OCI-M1 (cell line): ENCODE measurements around the gene RASA4.
"Not testable (repeated sequence)": the region's sequence is repeated elsewhere in the genome, so short reads cannot be mapped to it uniquely, and the experiment has no call there.

Experiments
- DNase-seq: peaks from one replicate; lab custom pipeline; 2025; lab: John Stamatoyannopoulos, UW

The RASA4 gene

DNA sequence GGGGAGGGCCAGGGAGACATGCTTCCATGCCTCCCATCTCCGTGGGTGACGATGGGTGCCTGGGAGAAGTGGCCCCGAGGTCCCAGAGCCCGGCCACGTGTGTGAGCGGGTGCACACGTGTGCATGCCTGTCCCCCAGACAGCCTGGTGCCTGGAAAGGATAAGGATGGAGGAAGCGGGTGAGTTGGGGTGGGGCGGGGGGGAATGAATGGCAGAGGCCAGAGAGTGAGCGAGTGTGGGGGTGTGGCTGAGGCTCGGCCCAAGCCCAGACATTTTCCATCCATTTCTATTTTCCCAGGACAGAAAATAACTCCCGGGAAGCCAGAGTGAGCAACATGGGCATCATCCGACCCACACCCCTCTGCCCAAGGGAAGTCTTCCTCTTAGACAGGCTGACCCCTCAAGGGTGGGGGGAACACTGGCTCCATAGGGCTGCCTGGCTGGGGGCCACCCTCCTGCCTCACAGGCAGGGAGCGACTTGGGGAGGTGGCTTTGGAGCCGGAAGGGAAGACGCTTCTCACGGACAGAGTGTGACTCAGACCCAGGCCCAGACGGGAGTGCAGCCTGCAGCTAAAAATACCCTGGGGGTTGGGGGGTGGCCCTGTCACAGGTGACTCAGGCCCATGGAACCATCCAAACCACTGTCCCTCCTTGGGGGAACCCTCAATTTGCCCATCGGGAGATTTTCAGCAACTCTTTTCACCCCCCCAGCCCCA lies 12.0 kb downstream of the RASA4 start:
- not testable (repeated sequence) for DNase-seq

DNA sequence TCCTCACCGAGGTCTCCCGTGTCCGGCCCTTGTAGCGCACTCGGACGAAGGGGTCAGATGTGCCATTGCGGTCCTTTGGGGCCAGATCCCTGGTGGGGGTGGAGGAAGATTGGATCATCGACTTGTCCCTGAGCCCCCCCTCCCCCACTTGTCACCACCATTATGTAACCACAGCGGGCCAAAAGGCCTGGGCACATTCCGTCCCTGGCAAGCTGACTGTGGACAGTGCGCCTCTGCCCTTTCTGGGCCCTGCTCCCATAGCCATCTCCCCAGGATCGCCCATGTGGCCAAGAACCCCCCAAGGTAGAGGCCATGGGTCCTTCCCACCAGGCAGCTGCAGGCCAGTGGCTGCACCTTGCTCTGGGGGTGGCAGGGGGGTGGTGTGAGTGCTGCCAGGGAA lies 14.2 kb downstream of the RASA4 start:
- DNase-seq: not testable (repeated sequence)

DNA sequence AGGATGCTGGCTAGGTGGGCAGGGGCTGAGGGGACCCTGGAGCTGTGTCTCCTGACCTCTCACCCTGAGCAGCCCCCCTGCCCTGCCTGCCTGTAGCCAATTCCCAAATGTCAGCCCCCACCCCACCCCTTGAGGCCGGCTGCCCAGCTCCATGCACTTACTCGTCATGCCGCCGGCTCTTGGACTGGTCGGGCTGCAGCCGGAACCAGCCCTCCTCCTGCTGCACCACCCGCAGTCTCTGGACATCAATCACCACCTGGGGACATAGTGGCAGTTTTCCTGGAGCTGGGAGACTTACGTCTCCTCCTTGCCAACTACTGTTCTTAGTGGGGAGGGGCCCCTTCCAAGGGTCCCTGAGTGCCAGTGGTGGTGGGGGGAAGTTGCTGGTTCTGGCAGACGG lies 16.9 kb downstream of the RASA4 start:
- DNase-seq: not testable (repeated sequence)

DNA sequence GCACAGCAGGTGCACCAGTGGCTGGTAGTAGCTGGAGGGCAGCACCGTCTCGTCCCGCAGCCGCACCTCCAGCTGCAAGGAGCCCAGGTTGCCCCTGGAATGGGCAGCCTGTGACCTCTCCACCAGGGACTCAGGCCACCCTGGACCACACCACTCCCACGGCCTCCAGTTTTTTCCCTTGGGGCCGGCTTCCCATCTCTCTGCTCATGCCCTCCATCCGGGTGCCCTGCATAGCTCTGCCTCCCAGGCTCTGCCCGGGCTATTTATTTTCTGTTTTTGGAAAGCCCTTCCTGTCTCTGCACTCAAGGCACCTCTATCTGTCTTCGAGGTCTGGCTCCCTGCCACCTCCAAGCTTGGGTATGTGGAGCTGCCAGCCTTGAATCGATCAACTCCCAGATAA lies 20.5 kb downstream of the RASA4 start:
- DNase-seq: not testable (repeated sequence)

DNA sequence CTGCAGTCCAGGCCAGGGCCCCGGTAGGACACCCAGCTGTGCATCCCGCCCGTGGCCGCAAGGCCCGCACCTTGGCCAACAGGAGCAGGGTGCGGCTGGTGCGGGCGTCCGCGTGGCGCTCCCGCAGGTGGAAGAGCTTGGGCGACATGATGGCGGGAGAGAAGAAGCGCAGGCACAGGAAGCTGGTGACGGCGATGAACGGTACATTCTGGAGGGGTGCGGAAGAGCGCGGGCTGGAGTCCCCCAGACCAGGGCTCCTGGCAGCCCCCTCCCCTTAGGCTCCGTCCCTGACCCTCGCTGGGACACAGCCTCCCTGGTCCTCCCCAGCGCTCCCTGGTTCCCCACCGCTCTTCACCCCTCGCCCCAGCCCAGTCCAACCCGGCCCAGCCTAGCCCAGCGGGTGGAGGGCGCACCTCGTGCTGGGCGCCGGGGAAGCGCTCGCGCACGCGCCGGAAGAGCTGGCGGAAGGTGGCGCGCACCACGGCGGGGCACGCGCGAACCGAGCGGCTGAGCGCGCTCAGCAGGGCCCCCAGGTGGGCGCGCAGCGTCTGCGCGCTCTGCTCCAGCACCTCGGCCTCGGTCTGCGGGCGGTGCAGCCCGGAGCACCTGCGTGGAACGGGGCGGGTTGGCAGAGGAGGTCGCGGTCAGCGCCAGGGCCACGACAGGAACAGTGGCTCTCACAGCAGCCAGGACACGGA lies 22.8 kb downstream of the RASA4 start:
- not testable (repeated sequence) for DNase-seq

DNA sequence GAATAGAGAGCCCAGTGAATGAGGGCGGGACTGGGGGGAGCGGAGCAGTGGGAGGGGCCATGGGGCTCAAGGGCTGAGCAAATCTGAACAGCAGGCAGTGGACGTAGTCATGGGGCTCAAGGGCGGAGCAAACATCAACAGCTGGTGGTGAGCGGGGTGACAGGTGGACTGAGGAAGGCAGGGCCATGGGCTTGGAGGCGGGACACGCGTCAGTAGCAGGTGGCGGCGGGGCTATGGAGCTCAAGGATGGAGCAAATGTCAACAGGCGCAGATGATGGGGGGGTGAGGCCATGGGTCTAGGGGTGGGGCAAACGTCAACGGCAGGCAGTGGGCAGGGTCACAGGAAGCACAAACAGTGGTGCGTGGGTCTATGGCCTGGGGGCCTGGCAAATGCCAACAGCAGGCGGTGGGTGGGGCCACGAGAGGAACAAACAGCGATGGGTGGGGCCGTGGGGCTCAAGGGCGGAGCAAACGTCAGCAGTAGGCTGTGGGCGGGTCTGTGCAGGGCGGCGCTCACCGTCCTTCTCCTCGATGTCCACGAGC lies 24.0 kb downstream of the RASA4 start:
- not testable (repeated sequence) for DNase-seq

DNA sequence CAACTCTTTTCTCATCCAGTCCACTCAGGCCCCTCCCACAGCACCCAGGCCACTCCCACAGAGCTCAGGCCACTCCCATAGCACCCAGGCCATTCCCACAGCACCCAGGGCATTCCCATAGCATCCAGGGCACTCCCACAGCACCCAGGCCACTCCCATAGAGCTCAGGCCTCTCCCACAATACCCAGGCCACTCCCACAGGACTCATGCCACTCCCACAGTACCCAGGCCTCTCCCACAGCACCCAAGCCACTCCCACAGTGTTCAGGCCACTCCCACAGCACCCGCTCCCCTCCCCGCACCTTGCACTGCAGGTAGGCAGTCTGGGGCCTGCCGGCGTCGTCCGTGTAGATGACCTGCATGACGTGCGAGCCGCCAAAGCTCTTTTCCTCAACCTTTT lies 26.7 kb downstream of the RASA4 start:
- not testable (repeated sequence) for DNase-seq

DNA sequence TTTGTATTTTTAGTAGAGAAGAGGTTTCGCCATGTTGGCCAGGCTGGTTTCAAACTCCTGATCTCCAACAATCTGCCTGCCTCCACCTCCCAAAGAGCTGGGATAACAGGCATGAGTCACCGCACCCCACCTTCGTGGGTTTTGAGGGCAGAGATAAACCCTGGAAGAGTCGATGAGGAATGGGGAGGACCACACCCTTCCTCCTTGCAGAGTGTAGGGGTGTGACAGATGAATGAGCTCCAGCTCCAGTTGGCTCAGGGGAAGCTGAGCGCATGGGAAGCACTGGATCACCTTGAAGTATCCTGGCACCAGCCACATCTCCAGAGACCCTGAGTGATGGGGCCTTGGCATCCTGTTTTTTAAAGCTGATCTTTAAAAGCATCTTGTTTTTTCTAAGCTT lies 33.1 kb downstream of the RASA4 start:
- not testable (repeated sequence) for DNase-seq

DNA sequence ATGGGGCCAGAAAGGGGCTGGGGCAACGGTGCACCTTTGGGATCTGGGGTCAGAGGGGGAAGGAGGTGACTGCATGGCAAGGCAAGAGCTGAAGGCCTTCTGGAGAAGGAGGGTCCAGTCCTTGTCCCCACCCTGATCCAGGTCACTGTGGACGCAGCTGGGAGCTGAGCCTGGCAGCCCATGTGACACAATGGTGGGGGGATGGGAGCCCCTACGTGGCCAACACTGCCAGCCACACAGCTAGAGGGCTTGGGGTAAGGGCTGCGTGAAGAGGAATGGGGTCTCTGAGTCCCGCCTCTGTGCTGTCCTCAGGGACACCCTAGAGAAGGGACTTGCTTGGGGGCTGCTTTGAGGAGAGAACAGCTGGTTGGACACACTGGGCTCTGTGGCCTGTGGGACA lies 34.8 kb downstream of the RASA4 start:
- DNase-seq: not testable (repeated sequence)

DNA sequence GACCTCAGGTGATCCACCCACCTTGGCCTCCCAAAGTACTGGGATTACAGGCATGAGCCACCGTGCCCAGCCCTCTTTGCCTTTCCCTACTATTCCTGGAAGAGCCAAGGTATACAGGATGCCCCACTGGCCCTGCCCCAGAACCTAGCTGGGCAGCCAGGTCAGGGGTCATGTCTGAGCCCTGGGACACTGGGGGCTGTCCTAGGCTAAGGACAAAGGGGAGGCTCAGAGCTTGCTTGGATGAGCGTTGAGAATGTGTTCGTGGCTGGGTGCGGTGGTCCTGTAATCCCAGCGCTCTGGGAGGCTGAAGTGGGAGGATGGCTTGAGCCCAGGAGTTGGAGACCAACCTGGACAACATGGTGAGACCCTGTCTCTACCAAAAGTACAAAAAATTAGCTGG lies 38.1 kb downstream of the RASA4 start:
- not testable (repeated sequence) for DNase-seq

DNA sequence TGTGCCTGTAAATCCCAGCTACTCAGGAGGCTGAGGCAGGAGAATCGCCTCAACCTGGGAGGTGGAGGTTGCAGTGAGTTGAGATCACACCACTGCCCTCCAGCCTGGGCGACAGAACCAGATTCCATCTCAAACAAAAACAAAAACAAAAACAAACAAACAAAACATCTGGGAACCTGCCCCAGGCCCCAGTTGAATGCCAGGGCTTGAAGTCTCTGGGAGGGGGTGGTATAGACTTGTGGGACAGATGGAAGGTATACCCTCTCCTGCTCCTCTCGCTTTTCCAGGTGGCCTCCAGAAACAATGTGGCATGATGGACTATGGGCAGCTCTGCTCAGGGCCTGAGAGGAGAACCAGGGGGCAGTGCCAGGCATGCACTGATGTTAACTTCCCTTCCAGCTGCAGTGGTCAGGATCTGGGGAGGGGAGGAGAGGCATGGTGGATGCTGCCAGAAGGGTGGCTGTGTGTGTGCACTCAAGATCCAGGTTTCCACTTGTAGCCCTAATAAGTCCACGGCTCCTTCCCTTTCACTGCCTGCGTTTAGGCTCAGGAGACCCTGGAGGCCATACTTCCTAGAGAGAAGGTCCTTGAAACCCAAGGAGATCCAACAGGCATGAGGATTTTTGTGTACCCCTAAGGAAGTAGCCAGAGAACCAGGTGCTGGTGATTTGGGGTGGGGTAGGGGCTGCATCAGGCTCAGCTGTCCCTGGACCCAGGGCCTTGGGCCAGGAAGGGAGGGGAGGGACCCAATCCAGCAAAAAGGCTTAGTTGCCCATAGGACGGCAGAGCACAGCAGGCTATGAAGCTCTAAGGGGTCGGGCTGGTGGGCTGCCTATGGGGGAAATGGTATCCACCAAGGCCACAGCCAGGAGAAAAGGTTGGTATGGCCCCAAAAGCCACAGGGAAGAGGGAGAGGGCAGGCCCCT lies 39.0 kb downstream of the RASA4 start:
- not testable (repeated sequence) for DNase-seq

DNA sequence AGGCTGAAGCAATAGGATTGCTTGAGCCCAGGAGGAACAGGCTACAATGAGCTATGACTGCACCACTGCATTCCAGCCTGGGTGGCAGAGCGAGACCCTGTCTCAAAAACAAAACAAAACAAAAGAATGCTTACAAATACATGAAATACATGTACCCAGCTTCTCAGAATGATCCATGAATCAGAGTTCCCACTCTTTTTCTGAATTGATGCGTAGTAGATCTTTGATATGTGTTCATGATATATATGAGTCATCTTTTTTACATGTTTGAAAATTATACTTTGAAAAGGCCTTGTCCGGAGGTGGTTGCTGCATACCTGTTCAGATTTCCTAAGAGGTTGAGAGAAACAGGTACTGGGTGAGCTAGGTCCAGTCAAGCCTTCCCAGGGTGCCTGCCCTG lies 40.2 kb downstream of the RASA4 start:
- not testable (repeated sequence) for DNase-seq

DNA sequence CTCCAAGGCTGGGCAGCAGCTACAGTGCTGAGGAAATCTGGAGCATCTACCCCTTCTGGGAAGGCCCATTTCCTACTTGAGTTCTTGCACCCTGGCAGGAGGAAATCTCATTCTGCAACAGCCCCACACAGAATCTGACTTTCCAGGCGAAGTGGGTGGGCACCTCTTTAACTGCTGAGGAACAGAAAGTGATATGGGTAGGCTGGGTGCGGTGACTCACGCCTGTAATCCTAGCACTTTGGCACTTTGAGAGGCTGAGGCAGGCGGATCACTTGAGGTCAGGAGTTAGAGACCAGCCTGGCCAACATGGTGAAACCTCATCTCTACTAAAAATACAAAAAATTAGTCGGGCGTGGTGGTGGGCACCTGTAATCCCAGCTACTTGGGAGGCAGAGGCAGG lies 41.9 kb downstream of the RASA4 start:
- DNase-seq: not testable (repeated sequence)

DNA sequence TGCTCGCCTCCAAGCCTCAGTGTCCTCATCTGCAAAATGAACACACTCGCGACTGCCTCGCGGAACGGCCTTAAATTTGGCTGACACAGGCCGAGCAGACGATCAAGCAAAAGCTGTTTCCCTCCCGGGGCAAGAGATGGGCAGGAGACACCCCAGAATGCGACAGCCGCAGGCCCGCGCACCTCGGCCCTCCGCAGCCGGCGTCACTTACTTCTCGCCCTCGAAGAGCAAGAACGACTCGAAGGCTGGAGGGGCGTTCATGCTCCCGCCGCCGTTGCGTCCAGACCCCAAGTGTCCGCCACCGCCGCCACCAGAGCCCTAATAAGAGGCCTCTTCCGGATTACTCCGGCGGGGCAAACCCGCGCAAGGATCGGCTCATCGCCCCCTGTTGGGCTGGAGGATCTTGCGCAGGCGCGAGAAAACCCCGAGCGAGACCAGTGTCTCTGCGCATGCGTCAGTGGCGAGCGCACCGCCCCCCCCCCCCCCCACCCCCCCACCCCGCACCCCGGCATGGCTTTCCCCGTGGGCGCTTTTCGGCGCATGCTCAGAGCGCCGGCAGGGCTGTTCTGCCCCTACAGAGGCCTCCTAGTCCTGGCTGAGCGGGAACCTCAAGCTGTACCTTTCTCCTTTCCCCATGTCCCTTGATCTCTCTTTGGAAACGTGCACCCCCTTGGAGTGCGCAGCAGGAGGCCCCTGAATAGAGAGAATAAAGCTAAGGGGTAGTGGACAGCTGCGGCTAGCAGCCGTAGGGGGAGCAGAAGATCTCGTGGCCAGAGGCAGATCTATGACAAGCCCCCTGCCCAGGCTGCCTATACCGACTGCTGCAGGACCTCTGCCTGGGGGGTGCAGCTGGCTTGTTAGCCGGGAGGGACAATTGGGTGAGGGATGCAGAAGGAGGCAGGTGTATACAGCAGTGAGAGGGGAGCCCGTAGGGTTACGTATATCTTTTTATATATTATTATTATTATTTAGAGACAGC lies 44.0 kb downstream of the RASA4 start, which contains the start of gene POLR2J3:
Gene POLR2J3 (minus strand): TSS at position 323 of the 979 bp plus-strand sequence. CDS start 62 bp downstream, at position 261.
- not testable (repeated sequence) for DNase-seq

DNA sequence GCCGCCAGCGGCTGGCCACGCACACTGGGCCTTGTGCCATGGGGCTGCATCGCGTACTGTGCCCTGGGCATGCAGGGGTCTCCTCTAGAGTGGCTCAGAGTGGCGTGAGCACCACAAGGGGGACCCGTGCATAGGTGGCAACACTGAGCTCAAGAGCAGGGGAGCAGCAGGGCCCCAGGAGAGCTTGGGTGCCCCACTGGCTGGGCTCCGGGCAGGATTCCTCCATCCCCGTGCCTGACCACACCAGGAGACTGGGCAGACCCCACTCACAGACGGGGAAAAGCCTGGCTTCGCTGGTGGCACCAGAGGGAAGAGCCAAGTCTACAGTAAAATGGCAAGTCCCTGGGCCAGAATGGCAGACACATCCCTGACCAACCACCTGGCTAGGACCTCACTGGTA lies 47.9 kb downstream of the RASA4 start:
- DNase-seq: not testable (repeated sequence)

DNA sequence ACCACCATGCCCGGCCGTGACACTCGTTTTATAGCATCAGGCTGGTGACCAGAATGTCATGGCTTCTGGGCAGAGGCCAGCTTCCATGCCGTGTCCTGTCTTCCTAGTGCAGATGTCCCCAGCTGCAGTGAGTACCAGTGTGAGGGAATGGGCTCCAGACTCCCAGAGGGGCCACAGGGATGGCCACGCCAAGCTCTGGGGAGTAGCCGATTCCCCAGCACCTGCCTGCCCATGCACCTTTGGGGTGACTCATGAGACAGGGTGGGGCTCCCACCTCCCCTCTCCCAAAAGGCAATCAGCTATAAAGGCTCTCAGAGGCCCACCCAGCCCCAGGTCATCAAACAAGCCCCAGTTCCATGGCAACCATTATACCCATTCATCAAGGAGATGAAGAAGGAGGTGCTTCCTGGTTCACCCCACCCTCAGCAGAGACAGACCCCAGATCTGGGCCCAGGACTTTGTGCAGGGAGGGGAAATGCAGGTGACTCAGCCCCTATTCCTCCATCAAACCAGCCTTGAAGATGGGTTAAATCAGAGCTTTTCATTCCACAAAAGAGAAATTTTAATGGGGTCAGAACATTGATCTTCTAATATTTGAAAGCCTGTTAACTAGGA lies 65.6 kb downstream of the RASA4 start, which contains the start of gene SPDYE2:
Gene SPDYE2 (plus strand): TSS at position 419 of the 615 bp plus-strand sequence. CDS start 2,030 bp downstream, outside the sequence.
- not testable (repeated sequence) for DNase-seq

DNA sequence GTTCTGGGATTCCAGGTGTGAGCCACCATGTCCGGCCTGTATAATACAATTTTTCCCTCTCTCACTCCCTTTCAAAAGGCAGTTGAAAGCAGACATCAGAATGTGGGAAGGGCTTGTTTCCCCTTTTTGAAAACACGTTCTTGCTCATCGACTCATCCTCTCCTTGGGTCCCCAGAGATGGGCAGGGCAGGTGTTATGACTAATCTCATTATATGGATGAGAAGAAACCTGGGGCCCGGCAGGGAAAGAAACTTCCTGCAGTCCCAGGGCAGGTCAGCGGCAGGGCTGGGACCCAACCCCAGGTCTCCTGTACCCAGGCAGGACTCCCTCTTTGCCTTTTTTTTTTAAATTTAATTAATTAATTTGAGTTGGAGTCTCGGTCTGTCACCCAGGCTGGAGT lies 70.2 kb downstream of the RASA4 start:
- DNase-seq: not testable (repeated sequence)

DNA sequence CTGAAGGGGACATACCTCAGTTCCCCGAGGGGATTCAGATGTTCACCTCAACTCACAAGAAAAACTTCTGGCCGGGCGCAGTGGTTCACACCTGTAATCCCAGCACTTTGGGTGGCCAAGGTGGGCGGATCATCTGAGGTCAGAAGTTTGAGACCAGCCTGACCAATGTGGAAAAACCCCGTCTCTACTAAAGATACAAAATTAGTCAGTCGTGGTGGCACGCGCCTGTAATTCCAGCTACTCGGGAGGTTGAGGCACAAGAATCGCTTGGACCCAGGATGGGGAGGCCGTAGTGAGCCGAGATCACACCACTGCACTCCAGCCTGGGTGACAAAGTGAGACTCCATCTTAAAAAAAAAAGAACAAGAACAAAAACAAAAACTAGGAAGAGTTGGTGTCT lies 71.3 kb downstream of the RASA4 start:
- DNase-seq: not testable (repeated sequence)

DNA sequence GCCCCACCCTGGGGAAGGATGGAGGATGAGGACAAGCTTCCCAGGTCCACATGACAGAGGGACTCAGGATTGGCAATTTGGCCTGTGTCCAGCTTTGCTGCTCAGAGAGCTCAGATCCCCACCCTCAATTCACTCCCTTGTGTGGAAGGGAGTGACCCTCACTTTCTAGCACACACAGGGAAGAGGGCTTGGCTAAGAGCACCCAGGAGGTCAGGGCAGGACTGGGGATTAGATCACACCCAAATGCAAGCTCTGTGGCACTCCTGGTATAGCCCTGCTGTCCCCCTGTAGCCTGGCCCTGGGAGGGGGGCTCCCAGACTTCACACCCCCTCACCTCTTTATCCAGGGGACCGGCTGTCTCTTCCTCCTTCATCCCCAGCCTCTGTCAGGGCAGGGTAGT lies 72.2 kb downstream of the RASA4 start:
- not testable (repeated sequence) for DNase-seq

DNA sequence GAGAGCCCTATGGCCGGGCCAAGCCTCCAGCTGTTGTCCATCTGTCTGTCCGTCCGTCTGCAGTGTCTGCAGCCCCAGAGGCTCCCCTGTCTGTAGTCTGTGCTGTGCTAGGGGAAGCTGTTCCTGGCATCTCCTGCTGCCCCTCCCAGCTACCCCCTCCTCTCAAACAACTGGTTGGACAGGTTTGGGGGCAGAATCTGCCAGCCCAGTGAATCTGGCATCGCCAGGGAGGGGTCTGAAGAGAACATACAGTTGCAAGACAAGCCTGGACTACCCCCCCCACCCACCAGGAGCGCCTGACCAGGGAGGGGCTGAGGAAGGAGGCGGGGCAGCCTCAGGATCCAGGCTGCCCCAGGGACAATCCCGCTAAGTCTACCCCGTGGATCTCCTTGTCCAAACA lies 73.0 kb downstream of the RASA4 start, which contains the start of gene UPK3BL2:
Gene UPK3BL2 (minus strand): TSS at position 101 of the 400 bp plus-strand sequence. CDS start 60 bp downstream, at position 41.
- not testable (repeated sequence) for DNase-seq
